A673 (cell line): Measurements from ENCODE around the gene POLR1D. TPM values are rescaled to one million over a fixed set of nuclear protein-coding genes. Genes with fewer than 3 reads are reported as not detected.
A peak's percentile ranks its signal among the peaks of the same experiment; 100 is the strongest.

Source experiments
- BruUV-seq: library from RNA; stranded (reverse); fragments of 400-500 nt; replicated peaks from 2 replicates; lab custom pipeline; 2021; lab: Mats Ljungman, UMichigan
- CTCF ChIA-PET: fragments of 300-600 bp; sonication (Branson Sonifier 250); formaldehyde crosslinking; loops from one replicate; lab custom pipeline; 2022; ENCODE audit warnings: antibody characterized with exemption; lab: Charles Lee
- POLR2A ChIA-PET: fragments of 300-600 bp; sonication (Branson Sonifier 250); formaldehyde crosslinking; loops from one replicate; lab custom pipeline; 2022; ENCODE audit warnings: antibody characterized with exemption; ENCODE audit not compliant: low non-redundant PET; lab: Charles Lee
- DNase-seq: peaks from one replicate; pipeline ENCODE4 v3.0.0-alpha.2; 2015; ENCODE audit warnings: low spot score
- H3K27ac ChIP-seq: fragments of 200-600 bp; sonication (generic); 2 replicates; pipeline ENCODE4 v1.5.1; 2016; ENCODE audit warnings: mixed run types, low read depth, mild to moderate bottlenecking, mixed read lengths, antibody characterized with exemption, low read length; ENCODE audit not compliant: poor library complexity, severe bottlenecking
- H3K27me3 ChIP-seq: fragments of 200-600 bp; sonication (generic); replicated peaks from 2 replicates; pipeline ENCODE4 v1.6.1; 2017; ENCODE audit warnings: mixed run types, low read depth, mild to moderate bottlenecking, mixed read lengths, antibody characterized with exemption, low read length; ENCODE audit not compliant: insufficient read depth, poor library complexity
- H3K36me3 ChIP-seq: fragments of 200-600 bp; sonication (generic); 2 replicates; pipeline ENCODE4 v1.6.1; 2016; ENCODE audit warnings: mixed run types, mild to moderate bottlenecking, mixed read lengths, antibody characterized with exemption, low read length; ENCODE audit not compliant: insufficient read depth, poor library complexity, severe bottlenecking
- H3K4me1 ChIP-seq: fragments of 200-600 bp; sonication (generic); 2 replicates; pipeline ENCODE4 v1.6.1; 2017; ENCODE audit warnings: mixed run types, mild to moderate bottlenecking, mixed read lengths, antibody characterized with exemption, low read length; ENCODE audit not compliant: insufficient read depth, poor library complexity, severe bottlenecking
- H3K4me3 ChIP-seq: fragments of 200-600 bp; sonication (generic); 2 replicates; pipeline ENCODE4 v1.5.1; 2016; ENCODE audit warnings: low read depth, mixed run types, mild to moderate bottlenecking, mixed read lengths, low read length; ENCODE audit not compliant: poor library complexity, severe bottlenecking
- H3K9me3 ChIP-seq: fragments of 200-600 bp; sonication (generic); 2 replicates; pipeline ENCODE4 v1.6.1; 2016; ENCODE audit warnings: mixed run types, low read depth, mild to moderate bottlenecking, mixed read lengths, antibody characterized with exemption, low read length; ENCODE audit not compliant: poor library complexity, severe bottlenecking
- EZH2 ChIP-seq: fragments of 200-600 bp; sonication (generic); IDR thresholded peaks from 2 replicates; pipeline ENCODE4 v1.6.1; 2017; ENCODE audit warnings: borderline replicate concordance, low read depth, mild to moderate bottlenecking, mixed read lengths, antibody characterized with exemption, low read length; ENCODE audit not compliant: poor library complexity, severe bottlenecking
- intact Hi-C: fragments of 100-400 bp; cut with micrococcal nuclease; formaldehyde crosslinking; loops from one replicate; pipeline ENCODE4 v1.10.0; 2022; ENCODE audit not compliant: unreplicated experiment
- total RNA-seq: library from RNA; stranded (reverse); gene quantifications from 2 replicates; pipeline ENCODE4 v1.2.3, GENCODE V29; 2021
- TF ChIP-seq, protein P1 (sequence below): fragments of 300-800, 200-600 bp; sonication (generic); conservative IDR thresholded peaks from 2 replicates; pipeline ENCODE4 v1.5.1; 2017; ENCODE audit warnings: low read depth, mild to moderate bottlenecking, antibody characterized with exemption, low read length, moderate library complexity, mixed read lengths

Gene POLR1D
- total RNA-seq, 1 experiment from 2014 or later, result 116 TPM

DNA sequence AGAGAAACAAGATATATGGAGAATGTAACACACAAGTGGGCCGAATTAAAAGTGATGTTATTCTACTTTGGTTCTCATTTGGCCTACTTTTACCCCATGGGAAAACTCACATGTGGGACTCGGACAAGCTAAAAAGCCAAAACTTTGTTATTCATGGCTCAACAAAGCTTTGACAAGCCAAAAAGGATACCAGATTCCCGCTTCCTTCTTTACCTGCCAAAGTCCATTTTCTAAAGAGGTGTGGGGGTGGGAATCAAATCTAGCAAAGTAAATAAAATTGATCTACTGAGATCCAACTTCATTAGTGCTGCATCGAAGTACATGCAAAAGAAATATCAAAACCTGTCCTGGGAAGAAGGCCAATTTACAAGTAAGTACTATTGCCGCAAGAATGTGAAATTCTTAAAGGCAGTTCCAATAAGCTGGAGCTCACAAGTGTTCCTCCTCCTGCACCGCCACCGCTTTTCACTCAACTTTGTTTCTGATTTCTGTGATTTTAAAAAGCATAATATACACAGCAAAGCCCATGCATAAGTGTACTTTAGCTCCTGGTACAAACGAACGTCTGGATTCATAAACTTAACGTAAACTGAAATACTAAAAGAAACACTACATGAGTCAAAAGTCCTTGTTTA, 2.5 kb upstream of the POLR1D start:
- Histone ChIP-seq H3K9me3 (peaks cover 7% of the 10 kb centered on the region), H3K27ac (peak overlapping the region; percentile 77), H3K4me1 (peaks cover 15% of the 10 kb centered on the region), H3K36me3 (peaks cover 14% of the 10 kb centered on the region), H3K27me3 (no peaks in the 10 kb centered on the region), H3K4me3 (peak overlapping the region; percentile 96)
- intact Hi-C loops, result no loop called here
- TF ChIP-seq, protein P1, sequence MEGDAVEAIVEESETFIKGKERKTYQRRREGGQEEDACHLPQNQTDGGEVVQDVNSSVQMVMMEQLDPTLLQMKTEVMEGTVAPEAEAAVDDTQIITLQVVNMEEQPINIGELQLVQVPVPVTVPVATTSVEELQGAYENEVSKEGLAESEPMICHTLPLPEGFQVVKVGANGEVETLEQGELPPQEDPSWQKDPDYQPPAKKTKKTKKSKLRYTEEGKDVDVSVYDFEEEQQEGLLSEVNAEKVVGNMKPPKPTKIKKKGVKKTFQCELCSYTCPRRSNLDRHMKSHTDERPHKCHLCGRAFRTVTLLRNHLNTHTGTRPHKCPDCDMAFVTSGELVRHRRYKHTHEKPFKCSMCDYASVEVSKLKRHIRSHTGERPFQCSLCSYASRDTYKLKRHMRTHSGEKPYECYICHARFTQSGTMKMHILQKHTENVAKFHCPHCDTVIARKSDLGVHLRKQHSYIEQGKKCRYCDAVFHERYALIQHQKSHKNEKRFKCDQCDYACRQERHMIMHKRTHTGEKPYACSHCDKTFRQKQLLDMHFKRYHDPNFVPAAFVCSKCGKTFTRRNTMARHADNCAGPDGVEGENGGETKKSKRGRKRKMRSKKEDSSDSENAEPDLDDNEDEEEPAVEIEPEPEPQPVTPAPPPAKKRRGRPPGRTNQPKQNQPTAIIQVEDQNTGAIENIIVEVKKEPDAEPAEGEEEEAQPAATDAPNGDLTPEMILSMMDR, result no peak
- no peak for TF ChIP-seq EZH2
- ChIA-PET CTCF (interaction anchor here (0.6 kb wide), 1 partner anchor 28 kb away, joined by 3 read pairs; no protein-coding TSS in a partner anchor), POLR2A (no interaction called here)
- no peak for DNase-seq
- BruUV-seq, result no TSS peak

DNA sequence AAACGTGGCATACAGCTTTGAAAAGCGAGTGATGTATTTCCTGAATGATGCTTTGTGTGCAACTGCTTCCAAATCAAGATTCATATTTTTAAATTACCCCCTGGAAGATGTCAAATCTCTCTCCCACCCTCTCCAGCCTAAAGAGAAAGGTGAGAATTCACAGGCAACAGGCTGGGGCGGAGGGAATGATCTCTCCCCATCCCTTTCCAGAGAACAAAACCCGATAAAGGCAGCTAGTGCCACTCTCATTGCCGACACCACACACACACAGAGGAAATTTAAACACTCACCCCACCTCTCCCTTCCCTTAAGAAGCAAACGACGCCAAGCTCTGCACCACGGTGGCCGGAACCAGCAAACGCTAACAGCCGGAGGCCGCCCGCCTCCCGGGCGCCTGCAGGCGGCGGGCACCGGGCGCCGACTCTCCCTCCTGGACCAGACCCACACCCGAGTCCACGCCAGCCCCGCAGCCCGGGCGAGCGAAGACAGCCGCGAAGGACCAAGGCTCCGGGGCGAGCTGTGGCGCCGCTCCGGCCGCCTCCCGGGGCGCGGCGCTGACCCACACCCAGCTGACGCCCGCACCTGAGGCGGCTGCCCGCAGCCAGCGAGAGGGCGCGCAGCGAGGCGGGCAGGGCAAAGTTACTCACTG, 1.8 kb upstream of the POLR1D start:
- ChIA-PET CTCF (no interaction called here), POLR2A (no interaction called here)
- TSS peak; percentile 57 for BruUV-seq
- intact Hi-C loops, result no loop called here
- Histone ChIP-seq H3K4me3 (peak overlapping the region; percentile 96), H3K27ac (peak overlapping the region; percentile 77), H3K4me1 (peaks cover 15% of the 10 kb centered on the region), H3K27me3 (no peaks in the 10 kb centered on the region), H3K36me3 (peaks cover 18% of the 10 kb centered on the region), H3K9me3 (peaks cover 1% of the 10 kb centered on the region)
- TF ChIP-seq, protein P1, result 0 out of 2 replicates have a peak, but pooled peaks have one; percentile 18
- no peak for TF ChIP-seq EZH2
- DNase-seq, result peak; percentile 43

DNA sequence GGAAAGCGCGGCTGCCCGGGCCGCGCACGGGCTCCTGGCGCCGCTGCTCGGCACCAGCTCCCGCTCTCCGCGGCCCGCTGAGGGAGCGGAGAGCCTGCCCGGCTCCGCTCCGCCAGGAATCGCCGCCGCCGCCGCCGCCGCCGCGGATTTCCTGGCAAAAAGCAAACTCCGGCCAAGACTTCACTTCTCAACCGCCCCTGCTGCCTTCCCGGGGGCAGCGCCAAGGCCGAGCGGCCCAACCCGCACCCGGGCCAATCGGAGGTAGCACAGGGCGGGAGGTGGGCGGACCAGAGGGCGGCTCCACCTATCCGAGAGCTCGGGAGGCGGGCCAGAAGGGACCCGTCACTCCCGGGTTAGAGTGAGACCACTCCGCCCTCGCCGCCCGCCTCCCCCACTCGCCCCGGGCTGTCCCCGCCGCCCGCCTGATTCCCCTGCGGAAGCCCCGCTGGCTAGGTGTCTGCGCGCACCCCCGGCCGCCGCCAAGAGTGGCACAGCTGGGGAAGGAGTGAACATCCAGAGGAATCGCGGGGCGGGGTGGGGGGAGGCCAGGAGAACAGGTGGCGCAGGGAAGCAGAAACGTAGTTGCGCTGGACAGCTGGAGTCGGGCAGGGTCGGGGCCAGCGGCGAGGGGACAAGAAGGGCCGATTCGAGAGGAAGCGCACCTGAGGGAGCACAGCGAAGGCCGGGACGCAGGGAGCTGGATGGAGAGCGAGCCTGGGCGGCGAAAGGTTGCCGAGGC, 1.1 kb upstream of the POLR1D start, which contains the start of gene LNX2:
TSS of gene LNX2 (minus strand) at position 153 of the 739 bp plus-strand sequence. CDS start 38,826 bp downstream, outside the sequence.
- peaks cover 15% of the 10 kb centered on the region for H3K4me1 ChIP-seq
- intact Hi-C loops, result no loop called here
- peak within 1 kb of the TSS; percentile 96 for H3K4me3 ChIP-seq
- peak; percentile 98 for DNase-seq
- no peaks in the 10 kb centered on the region for H3K27me3 ChIP-seq
- H3K27ac ChIP-seq, result peak within 1 kb of the TSS; percentile 90
- H3K36me3 ChIP-seq, result peaks cover 18% of the 10 kb centered on the region
- no peaks in the 10 kb centered on the region for H3K9me3 ChIP-seq
- ChIA-PET CTCF (interaction anchor here (0.9 kb wide), 1 partner anchor 13 kb away, joined by 3 read pairs; no protein-coding TSS in a partner anchor), POLR2A (interaction anchor here (0.6 to 0.7 kb wide), 2 partner anchors 14 to 18 kb away, joined by 3 to 4 read pairs; no protein-coding TSS in a partner anchor)
- no TSS peak for BruUV-seq
- TF ChIP-seq, protein P1, result no peak
- TF ChIP-seq EZH2, result no peak
